Fibroblast of lung (primary cell): ENCODE measurements around the gene USH2A. TPM values are rescaled to one million over a fixed set of nuclear protein-coding genes. Genes with fewer than 3 reads are reported as not detected.
A peak's percentile ranks its signal among the peaks of the same experiment; 100 is the strongest.

ENCODE experiments used
- DNase-seq, 2 donors: peaks; one replicate each; pipeline versions ENCODE4 v3.0.0 to v3.0.0-alpha.2; 2010; ENCODE audit warnings: low read depth in 2 of 2
- H2AFZ ChIP-seq: 2 replicates; pipeline ENCODE4 v1.5.1; 2012; ENCODE audit warnings: low read length, control low read depth, inconsistent platforms
- H3K27ac ChIP-seq: 2 replicates; pipeline ENCODE4 v1.5.1; 2011; ENCODE audit warnings: low read length, control low read depth; ENCODE audit not compliant: insufficient read depth
- H3K27me3 ChIP-seq: 2 replicates; pipeline ENCODE4 v1.5.1; 2011; ENCODE audit warnings: mild to moderate bottlenecking, low read length; ENCODE audit not compliant: control insufficient read depth, insufficient read depth
- H3K36me3 ChIP-seq: 2 replicates; pipeline ENCODE4 v1.5.1; 2011; ENCODE audit warnings: low read length; ENCODE audit not compliant: control insufficient read depth, insufficient read depth
- H3K4me1 ChIP-seq: 2 replicates; pipeline ENCODE4 v1.5.1; 2011; ENCODE audit warnings: low read length; ENCODE audit not compliant: control insufficient read depth, insufficient read depth; ENCODE audit errors: extremely low read depth
- H3K4me2 ChIP-seq: 2 replicates; pipeline ENCODE4 v1.5.1; 2011; ENCODE audit warnings: low read length, control low read depth; ENCODE audit not compliant: insufficient read depth; ENCODE audit errors: extremely low read depth
- H3K4me3 ChIP-seq, 4 experiments: fragments of 200-600 bp in 1 of 4; sonication (generic) in 1 of 4; replicated peaks in 1 of 4; 2 replicates each; pipeline ENCODE4 v1.5.1; 2011 to 2016; ENCODE audit warnings: low read length in 4 of 4, low read depth in 3 of 4, mild to moderate bottlenecking in 3 of 4, control low read depth in 2 of 4, inconsistent platforms in 1 of 4, mixed read lengths in 1 of 4; ENCODE audit not compliant: insufficient read depth in 1 of 4; ENCODE audit errors: control extremely low read depth in 1 of 4
- H3K79me2 ChIP-seq: 2 replicates; pipeline ENCODE4 v1.5.1; 2012; ENCODE audit warnings: mild to moderate bottlenecking, low read length, inconsistent platforms; ENCODE audit not compliant: control insufficient read depth, insufficient read depth
- H3K9ac ChIP-seq: 2 replicates; pipeline ENCODE4 v1.5.1; 2011; ENCODE audit warnings: mild to moderate bottlenecking, low read length, control low read depth; ENCODE audit not compliant: insufficient read depth
- H3K9me3 ChIP-seq: 2 replicates; pipeline ENCODE4 v1.5.1; 2012; ENCODE audit warnings: low read depth, low read length; ENCODE audit not compliant: control insufficient read depth, insufficient read depth
- H4K20me1 ChIP-seq: 2 replicates; pipeline ENCODE4 v1.5.1; 2011; ENCODE audit warnings: low read length; ENCODE audit not compliant: control insufficient read depth, insufficient read depth; ENCODE audit errors: extremely low read depth
- EZH2 ChIP-seq: IDR thresholded peaks from 2 replicates; pipeline ENCODE4 v1.5.1; 2012; ENCODE audit warnings: low read length, control low read depth, mild to moderate bottlenecking; ENCODE audit errors: missing control alignments
- polyA plus RNA-seq, 2 donors: library from polyadenylated mRNA; depleted of rRNA in 1 of 2; stranded (reverse) in 1 of 2; unstranded in 1 of 2; fragments of >200 nt; gene quantifications; 2 replicates each; pipeline ENCODE4 v1.2.1, GENCODE V29; 2011 to 2012; ENCODE audit warnings: missing spikeins in 1 of 2
- total RNA-seq: library from RNA; depleted of rRNA; stranded (reverse); fragments of >200 nt; gene quantifications from 2 replicates; pipeline ENCODE4 v1.2.1, GENCODE V29; 2014
- TF ChIP-seq, protein P1 (sequence below), 2 donors: IDR thresholded peaks in 1 of 2; conservative IDR thresholded peaks in 1 of 2; 1 replicate in 1 of 2; 2 replicates in 1 of 2; pipeline ENCODE4 v1.5.1; 2011 to 2012; ENCODE audit warnings: low read length in 2 of 2, control low read depth in 1 of 2, inconsistent platforms in 1 of 2, low read depth in 1 of 2, mild to moderate bottlenecking in 1 of 2

The USH2A gene
- total and polyA plus RNA-seq, 2 donors (not counting 1 experiment from before 2014, with no cell fraction given) = under 0.01 to 0.01 TPM

DNA sequence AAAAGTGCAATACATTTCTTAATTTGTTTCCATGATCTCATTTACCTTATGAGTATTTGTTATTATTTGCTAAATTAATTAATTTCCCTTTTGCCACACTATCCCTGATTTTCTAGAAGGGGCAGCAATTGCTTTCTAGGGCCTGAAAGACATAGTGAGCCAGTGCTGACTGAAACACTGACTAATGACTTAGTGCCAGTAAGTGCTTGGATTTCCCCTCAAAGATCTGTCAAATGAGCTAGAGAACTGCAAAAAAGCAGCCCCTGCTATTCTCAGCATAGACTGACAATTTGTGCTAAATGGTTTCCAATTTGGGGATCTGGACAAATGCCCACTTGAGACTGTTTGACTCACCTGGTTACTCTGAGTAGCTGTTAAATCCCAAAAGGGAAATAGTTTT is 35.6 kb upstream of the USH2A start:
- H3K4me2 ChIP-seq = no peak overlapping the region
- no peak overlapping the region for H2AFZ ChIP-seq
- TF ChIP-seq EZH2 = no peak
- TF ChIP-seq, protein P1, sequence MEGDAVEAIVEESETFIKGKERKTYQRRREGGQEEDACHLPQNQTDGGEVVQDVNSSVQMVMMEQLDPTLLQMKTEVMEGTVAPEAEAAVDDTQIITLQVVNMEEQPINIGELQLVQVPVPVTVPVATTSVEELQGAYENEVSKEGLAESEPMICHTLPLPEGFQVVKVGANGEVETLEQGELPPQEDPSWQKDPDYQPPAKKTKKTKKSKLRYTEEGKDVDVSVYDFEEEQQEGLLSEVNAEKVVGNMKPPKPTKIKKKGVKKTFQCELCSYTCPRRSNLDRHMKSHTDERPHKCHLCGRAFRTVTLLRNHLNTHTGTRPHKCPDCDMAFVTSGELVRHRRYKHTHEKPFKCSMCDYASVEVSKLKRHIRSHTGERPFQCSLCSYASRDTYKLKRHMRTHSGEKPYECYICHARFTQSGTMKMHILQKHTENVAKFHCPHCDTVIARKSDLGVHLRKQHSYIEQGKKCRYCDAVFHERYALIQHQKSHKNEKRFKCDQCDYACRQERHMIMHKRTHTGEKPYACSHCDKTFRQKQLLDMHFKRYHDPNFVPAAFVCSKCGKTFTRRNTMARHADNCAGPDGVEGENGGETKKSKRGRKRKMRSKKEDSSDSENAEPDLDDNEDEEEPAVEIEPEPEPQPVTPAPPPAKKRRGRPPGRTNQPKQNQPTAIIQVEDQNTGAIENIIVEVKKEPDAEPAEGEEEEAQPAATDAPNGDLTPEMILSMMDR (conservative IDR thresholded peaks at IDR 0.05 in 1 of 2, IDR thresholded peaks at IDR 0.05 in 1 of 2; ENCODE audit: low read depth in 1 of 2, low read length in 2 of 2) = no peak
- no peaks in the 10 kb centered on the region for H3K36me3 ChIP-seq
- H3K4me3 ChIP-seq = no peak overlapping the region
- H3K27me3 ChIP-seq = no peaks in the 10 kb centered on the region
- no peaks in the 10 kb centered on the region for H4K20me1 ChIP-seq
- peaks cover 10% of the 10 kb centered on the region for H3K4me1 ChIP-seq
- no peaks in the 10 kb centered on the region for H3K79me2 ChIP-seq
- peak in 1 of 2 donors; percentile 36 for DNase-seq
- no peak overlapping the region for H3K9ac ChIP-seq
- no peak overlapping the region for H3K27ac ChIP-seq
- H3K9me3 ChIP-seq = no peaks in the 10 kb centered on the region

DNA sequence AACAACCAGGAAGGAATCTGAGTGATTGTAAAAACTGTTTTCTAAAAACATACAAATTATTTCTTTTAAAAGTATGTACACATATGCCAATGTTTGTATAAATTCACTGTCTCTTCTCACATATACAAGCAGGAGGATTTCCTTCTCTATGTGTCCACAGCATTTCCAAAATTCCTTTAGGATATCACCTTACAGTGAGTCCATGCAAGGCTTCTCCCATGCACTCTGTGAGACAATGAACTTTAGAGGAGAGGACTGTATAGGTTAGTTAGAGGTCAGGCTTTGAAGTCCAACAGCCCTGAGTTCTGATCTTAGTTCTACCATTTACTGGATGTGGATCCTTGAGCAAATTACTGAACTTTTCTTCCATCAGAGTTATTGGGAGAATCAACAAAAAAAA is 34.1 kb upstream of the USH2A start:
- no peak overlapping the region for H3K9ac ChIP-seq
- peaks cover 2% of the 10 kb centered on the region for H3K4me1 ChIP-seq
- no peaks in the 10 kb centered on the region for H4K20me1 ChIP-seq
- H3K27me3 ChIP-seq = no peaks in the 10 kb centered on the region
- H3K9me3 ChIP-seq = no peaks in the 10 kb centered on the region
- no peak overlapping the region for H2AFZ ChIP-seq
- no peak overlapping the region for H3K4me2 ChIP-seq
- H3K79me2 ChIP-seq = no peaks in the 10 kb centered on the region
- DNase-seq = peak in 1 of 2 donors; percentile 35
- H3K27ac ChIP-seq = no peak overlapping the region
- TF ChIP-seq, protein P1 (conservative IDR thresholded peaks at IDR 0.05 in 1 of 2, IDR thresholded peaks at IDR 0.05 in 1 of 2; ENCODE audit: low read depth in 1 of 2, low read length in 2 of 2) = no peak
- no peak for TF ChIP-seq EZH2
- no peaks in the 10 kb centered on the region for H3K36me3 ChIP-seq
- H3K4me3 ChIP-seq = no peak overlapping the region

DNA sequence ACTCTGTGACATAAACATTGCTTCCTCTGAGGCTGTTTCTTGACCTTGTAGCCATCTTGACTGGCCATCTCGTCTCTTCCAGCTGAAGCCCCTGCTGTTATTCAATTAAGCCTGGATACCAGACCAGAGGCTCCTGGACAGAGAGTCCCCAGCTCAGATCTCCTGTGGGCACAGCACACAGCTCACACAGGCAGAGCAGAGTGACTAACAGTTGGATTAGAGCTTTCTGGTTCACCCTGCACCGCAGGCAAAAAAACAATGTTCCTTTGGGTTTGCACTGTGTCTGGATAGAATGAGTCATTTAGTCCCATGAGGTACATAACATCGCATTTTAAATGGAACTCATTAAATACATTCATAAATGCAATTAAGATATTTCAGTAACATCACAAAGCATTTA is 33.4 kb upstream of the USH2A start:
- H3K79me2 ChIP-seq = no peaks in the 10 kb centered on the region
- TF ChIP-seq, protein P1 (conservative IDR thresholded peaks at IDR 0.05 in 1 of 2, IDR thresholded peaks at IDR 0.05 in 1 of 2; ENCODE audit: low read depth in 1 of 2, low read length in 2 of 2) = no peak
- TF ChIP-seq EZH2 = no peak
- H3K9me3 ChIP-seq = no peaks in the 10 kb centered on the region
- no peak overlapping the region for H3K4me2 ChIP-seq
- no peaks in the 10 kb centered on the region for H4K20me1 ChIP-seq
- no peaks in the 10 kb centered on the region for H3K27me3 ChIP-seq
- H2AFZ ChIP-seq = peak overlapping the region; percentile 11
- no peak overlapping the region for H3K9ac ChIP-seq
- no peaks in the 10 kb centered on the region for H3K4me1 ChIP-seq
- H3K36me3 ChIP-seq = no peaks in the 10 kb centered on the region
- H3K27ac ChIP-seq = no peak overlapping the region
- DNase-seq = peak; percentile 77 to 87
- H3K4me3 ChIP-seq = no peak overlapping the region
